Astrocyte (in vitro differentiated cells and primary cell): ENCODE data around the gene CD81. TPM values are rescaled to one million over a fixed set of nuclear protein-coding genes. Genes with fewer than 3 reads are reported as not detected.

ENCODE experiments used
- DNase-seq: peaks from one replicate; pipeline ENCODE4 v3.0.0-alpha.2; 2010; ENCODE audit warnings: low read depth
- FAIRE-seq: peaks from 2 replicates; lab custom pipeline; 2011; peaks lifted over from hg19 to GRCh38; lab: Jason Lieb, UNC
- H2AFZ ChIP-seq: 2 replicates; pipeline ENCODE4 v1.6.0; 2012; ENCODE audit warnings: low read depth, low read length, inconsistent platforms
- H3K27ac ChIP-seq: 2 replicates; pipeline ENCODE4 v1.5.1; 2011; ENCODE audit warnings: low read depth, low read length, inconsistent platforms
- H3K27me3 ChIP-seq: 2 replicates; pipeline ENCODE4 v1.6.0; 2011; ENCODE audit warnings: low read length, inconsistent platforms; ENCODE audit not compliant: insufficient read depth
- H3K36me3 ChIP-seq: 2 replicates; pipeline ENCODE4 v1.5.1; 2011; ENCODE audit warnings: low read length, inconsistent platforms; ENCODE audit not compliant: insufficient read depth
- H3K4me1 ChIP-seq: 2 replicates; pipeline ENCODE4 v1.5.1; 2011; ENCODE audit warnings: low read length, inconsistent platforms; ENCODE audit not compliant: insufficient read depth
- H3K4me2 ChIP-seq: 2 replicates; pipeline ENCODE4 v1.6.0; 2012; ENCODE audit warnings: low read length, inconsistent platforms
- H3K4me3 ChIP-seq: 2 replicates; pipeline ENCODE4 v1.5.1; 2011; ENCODE audit warnings: low read depth, mild to moderate bottlenecking, low read length, inconsistent platforms; ENCODE audit not compliant: insufficient read depth
- H3K79me2 ChIP-seq: 2 replicates; pipeline ENCODE4 v1.6.0; 2012; ENCODE audit warnings: mild to moderate bottlenecking, low read length, inconsistent platforms; ENCODE audit not compliant: insufficient read depth
- H3K9ac ChIP-seq: 2 replicates; pipeline ENCODE4 v1.6.0; 2012; ENCODE audit warnings: mild to moderate bottlenecking, low read length, inconsistent platforms
- H3K9me3 ChIP-seq: 2 replicates; pipeline ENCODE4 v1.5.1; 2012; ENCODE audit warnings: low read depth, mild to moderate bottlenecking, low read length, inconsistent platforms; ENCODE audit not compliant: insufficient read depth
- H4K20me1 ChIP-seq: 2 replicates; pipeline ENCODE4 v1.6.0; 2012; ENCODE audit warnings: low read length, inconsistent platforms; ENCODE audit not compliant: insufficient read depth
- H3K27ac Mint-ChIP-seq: one replicate; pipeline ENCODE4 v1.8.0; 2021; ENCODE audit warnings: mild to moderate bottlenecking, mixed read lengths; ENCODE audit not compliant: unreplicated experiment
- H3K27me3 Mint-ChIP-seq: one replicate; pipeline ENCODE4 v1.8.0; 2021; ENCODE audit warnings: low read depth, mixed read lengths; ENCODE audit not compliant: unreplicated experiment
- H3K36me3 Mint-ChIP-seq: one replicate; pipeline ENCODE4 v1.8.0; 2021; ENCODE audit warnings: low read depth, mixed read lengths; ENCODE audit not compliant: unreplicated experiment
- H3K4me1 Mint-ChIP-seq: one replicate; pipeline ENCODE4 v1.8.0; 2021; ENCODE audit warnings: low read depth, mixed read lengths; ENCODE audit not compliant: unreplicated experiment
- H3K4me3 Mint-ChIP-seq: one replicate; pipeline ENCODE4 v1.8.0; 2021; ENCODE audit warnings: mild to moderate bottlenecking, moderate library complexity, mixed read lengths; ENCODE audit not compliant: unreplicated experiment
- H3K9me3 Mint-ChIP-seq: one replicate; pipeline ENCODE4 v1.8.0; 2021; ENCODE audit warnings: mild to moderate bottlenecking, mixed read lengths; ENCODE audit not compliant: unreplicated experiment
- CTCF ChIP-seq: IDR thresholded peaks from 2 replicates; pipeline ENCODE4 v1.5.1; 2011; ENCODE audit warnings: low read depth, mild to moderate bottlenecking, inconsistent platforms, low read length, moderate library complexity; ENCODE audit not compliant: insufficient read depth
- EZH2 ChIP-seq: IDR thresholded peaks from 2 replicates; pipeline ENCODE4 v1.6.1; 2012; ENCODE audit warnings: mild to moderate bottlenecking, low read length, inconsistent platforms; ENCODE audit not compliant: insufficient read depth
- total RNA-seq: library from RNA; stranded (reverse); gene quantifications from 2 replicates; pipeline ENCODE4 v1.2.1, GENCODE V29; 2021

CD81 gene
- total RNA-seq, 1 donor from 2014 or later, result 625 TPM

DNA sequence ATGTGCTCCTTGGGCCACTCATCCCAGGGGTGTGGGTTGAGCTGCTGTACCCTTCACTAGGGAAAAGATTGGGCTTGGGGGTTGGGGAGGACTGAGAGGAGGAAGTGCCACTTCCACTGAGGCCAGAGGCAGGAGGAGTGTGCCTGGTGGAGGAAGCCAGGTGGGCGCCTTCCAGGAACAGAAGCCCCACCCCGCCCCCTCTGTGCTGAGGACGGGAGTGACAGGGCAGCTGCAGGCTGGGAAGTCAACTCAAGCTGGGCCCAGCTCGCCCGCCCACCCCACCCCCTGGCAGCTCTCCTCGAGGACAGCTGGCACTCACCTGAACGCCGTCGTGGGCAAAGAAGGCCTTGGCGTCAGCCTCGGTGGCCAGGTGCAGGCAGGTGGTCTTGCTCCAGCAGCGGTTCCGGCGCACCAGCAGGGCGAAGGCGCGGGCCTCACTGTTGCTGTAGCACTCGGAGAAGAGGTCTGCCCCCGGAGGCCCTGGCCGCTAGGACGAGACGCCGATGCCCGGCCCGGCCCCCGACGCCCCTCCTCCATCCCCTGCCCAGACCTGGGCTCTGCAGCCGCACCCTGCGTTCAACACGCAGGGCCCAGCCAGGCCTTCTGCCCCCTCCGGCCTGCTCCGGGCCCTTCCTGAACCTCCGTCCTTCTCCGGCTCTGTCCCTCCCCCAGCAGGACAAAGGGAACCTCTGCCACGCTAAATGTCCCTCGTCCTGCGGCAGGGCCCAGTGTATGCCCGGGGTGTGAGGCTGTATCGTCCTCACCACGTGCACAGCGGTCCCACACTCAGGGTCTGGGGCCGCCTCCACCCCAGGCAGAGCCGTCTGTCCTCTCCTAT lies 36.9 kb downstream of the CD81 start:
- Mint-ChIP-seq H3K27ac (no peak overlapping the region), H3K9me3 (no peaks in the 10 kb centered on the region), H3K27me3 (peaks cover 9% of the 10 kb centered on the region), H3K36me3 (no peaks in the 10 kb centered on the region), H3K4me1 (no peaks in the 10 kb centered on the region), H3K4me3 (no peak overlapping the region)
- DNase-seq (no peak), FAIRE-seq (no peak)
- no peak overlapping the region for H3K9ac ChIP-seq
- no peaks in the 10 kb centered on the region for H3K9me3 ChIP-seq
- H4K20me1 ChIP-seq, result no peaks in the 10 kb centered on the region
- H3K4me2 ChIP-seq, result no peak overlapping the region
- H3K4me3 ChIP-seq, result no peak overlapping the region
- no peaks in the 10 kb centered on the region for H3K4me1 ChIP-seq
- peaks cover 6% of the 10 kb centered on the region for H3K27me3 ChIP-seq
- H3K36me3 ChIP-seq, result no peaks in the 10 kb centered on the region
- TF ChIP-seq CTCF (no peak), EZH2 (no peak)
- no peaks in the 10 kb centered on the region for H3K79me2 ChIP-seq
- H3K27ac ChIP-seq, result no peak overlapping the region
- H2AFZ ChIP-seq, result no peak overlapping the region

DNA sequence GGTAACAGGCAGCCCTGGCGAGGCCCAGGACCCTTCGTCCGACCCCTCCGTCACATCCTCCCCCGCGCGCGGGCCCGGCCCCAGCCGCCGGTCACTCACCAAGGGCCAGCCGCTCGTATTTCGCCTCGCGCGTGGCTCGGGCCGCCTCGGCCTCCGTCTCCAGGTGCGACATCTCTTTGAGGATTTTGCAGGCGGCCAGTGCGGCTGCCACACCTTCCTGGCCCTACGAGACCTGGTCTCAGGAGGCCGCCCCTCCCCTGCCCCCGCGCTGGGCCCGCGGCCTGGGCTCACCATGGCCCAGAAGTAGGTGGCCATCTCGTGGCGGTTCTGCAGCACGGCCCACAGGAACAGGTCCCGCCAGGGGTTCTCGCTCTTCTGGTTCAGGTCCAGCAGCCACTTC lies 37.5 kb downstream of the CD81 start:
- H3K79me2 ChIP-seq, result no peaks in the 10 kb centered on the region
- H4K20me1 ChIP-seq, result no peaks in the 10 kb centered on the region
- Mint-ChIP-seq H3K36me3 (no peaks in the 10 kb centered on the region), H3K27me3 (peaks cover 7% of the 10 kb centered on the region), H3K27ac (no peak overlapping the region), H3K4me3 (no peak overlapping the region), H3K4me1 (no peaks in the 10 kb centered on the region), H3K9me3 (no peaks in the 10 kb centered on the region)
- H3K4me1 ChIP-seq, result no peaks in the 10 kb centered on the region
- no peaks in the 10 kb centered on the region for H3K9me3 ChIP-seq
- peaks cover 3% of the 10 kb centered on the region for H3K27me3 ChIP-seq
- no peak overlapping the region for H2AFZ ChIP-seq
- DNase-seq (no peak), FAIRE-seq (no peak)
- TF ChIP-seq CTCF (no peak), EZH2 (no peak)
- no peak overlapping the region for H3K27ac ChIP-seq
- H3K9ac ChIP-seq, result no peak overlapping the region
- no peaks in the 10 kb centered on the region for H3K36me3 ChIP-seq
- H3K4me2 ChIP-seq, result no peak overlapping the region
- no peak overlapping the region for H3K4me3 ChIP-seq

- no peak for FAIRE-seq
- Histone ChIP-seq H2AFZ (no peak overlapping the region), H3K9me3 (no peaks in the 10 kb centered on the region), H3K36me3 (no peaks in the 10 kb centered on the region), H3K9ac (no peak overlapping the region), H3K4me1 (no peaks in the 10 kb centered on the region), H3K4me2 (no peak overlapping the region), H3K4me3 (no peak overlapping the region), H3K27me3 (peaks cover 3% of the 10 kb centered on the region), H4K20me1 (no peaks in the 10 kb centered on the region), H3K27ac (no peak overlapping the region), H3K79me2 (no peaks in the 10 kb centered on the region)
- Mint-ChIP-seq H3K4me3 (no peak overlapping the region), H3K27ac (no peak overlapping the region), H3K27me3 (peaks cover 7% of the 10 kb centered on the region), H3K4me1 (no peaks in the 10 kb centered on the region), H3K36me3 (no peaks in the 10 kb centered on the region), H3K9me3 (no peaks in the 10 kb centered on the region)
- no peak for TF ChIP-seq CTCF
- TF ChIP-seq EZH2, result no peak
- no peak for DNase-seq
Measured at GRCh38 chr11:2415171-2415570, 38.1 kb downstream of the CD81 start.
